ENCODE results near the gene SFTPB. TPM values are rescaled to one million over a fixed set of nuclear protein-coding genes. Genes with fewer than 3 reads are reported as not detected.

The SFTPB gene
- total RNA-seq, 1 donor from 2014 or later, result not detected

DNA sequence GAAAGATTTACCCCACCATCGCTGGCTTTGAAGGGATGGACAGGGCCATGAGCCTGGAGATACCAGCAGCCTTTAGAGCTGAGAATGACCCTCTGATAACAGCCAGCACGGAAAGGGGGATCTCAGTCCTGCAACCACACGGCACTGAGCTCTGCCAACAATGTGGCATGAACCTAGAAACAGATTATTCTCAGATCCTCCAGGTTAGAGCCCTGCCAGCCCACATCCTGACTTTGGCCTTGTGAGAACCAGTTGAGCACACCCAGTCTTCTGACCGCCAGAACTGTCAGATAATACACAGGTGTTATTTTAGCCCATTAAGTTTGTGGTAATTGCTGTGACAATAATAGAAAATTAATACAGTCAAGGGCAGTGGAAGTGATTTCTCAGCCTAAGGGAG is 16.8 kb upstream of the SFTPB start:
- H3K4me3 Mint-ChIP-seq (ENCODE audit: unreplicated experiment), result no peak overlapping the region
- H3K4me1 Mint-ChIP-seq (ENCODE audit: low read depth, unreplicated experiment), result no peaks in the 10 kb centered on the region
- peaks cover 5% of the 10 kb centered on the region for H3K9me3 Mint-ChIP-seq (ENCODE audit: unreplicated experiment)
- H3K36me3 Mint-ChIP-seq (ENCODE audit: unreplicated experiment), result no peaks in the 10 kb centered on the region
- no peak for DNase-seq
- H3K27me3 Mint-ChIP-seq (ENCODE audit: unreplicated experiment), result no peaks in the 10 kb centered on the region
- H3K27ac Mint-ChIP-seq (ENCODE audit: unreplicated experiment), result no peak overlapping the region
- TF ChIP-seq, protein P1, sequence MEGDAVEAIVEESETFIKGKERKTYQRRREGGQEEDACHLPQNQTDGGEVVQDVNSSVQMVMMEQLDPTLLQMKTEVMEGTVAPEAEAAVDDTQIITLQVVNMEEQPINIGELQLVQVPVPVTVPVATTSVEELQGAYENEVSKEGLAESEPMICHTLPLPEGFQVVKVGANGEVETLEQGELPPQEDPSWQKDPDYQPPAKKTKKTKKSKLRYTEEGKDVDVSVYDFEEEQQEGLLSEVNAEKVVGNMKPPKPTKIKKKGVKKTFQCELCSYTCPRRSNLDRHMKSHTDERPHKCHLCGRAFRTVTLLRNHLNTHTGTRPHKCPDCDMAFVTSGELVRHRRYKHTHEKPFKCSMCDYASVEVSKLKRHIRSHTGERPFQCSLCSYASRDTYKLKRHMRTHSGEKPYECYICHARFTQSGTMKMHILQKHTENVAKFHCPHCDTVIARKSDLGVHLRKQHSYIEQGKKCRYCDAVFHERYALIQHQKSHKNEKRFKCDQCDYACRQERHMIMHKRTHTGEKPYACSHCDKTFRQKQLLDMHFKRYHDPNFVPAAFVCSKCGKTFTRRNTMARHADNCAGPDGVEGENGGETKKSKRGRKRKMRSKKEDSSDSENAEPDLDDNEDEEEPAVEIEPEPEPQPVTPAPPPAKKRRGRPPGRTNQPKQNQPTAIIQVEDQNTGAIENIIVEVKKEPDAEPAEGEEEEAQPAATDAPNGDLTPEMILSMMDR (IDR thresholded peaks at IDR 0.05; ENCODE audit: partially characterized antibody, unreplicated experiment), result no peak

DNA sequence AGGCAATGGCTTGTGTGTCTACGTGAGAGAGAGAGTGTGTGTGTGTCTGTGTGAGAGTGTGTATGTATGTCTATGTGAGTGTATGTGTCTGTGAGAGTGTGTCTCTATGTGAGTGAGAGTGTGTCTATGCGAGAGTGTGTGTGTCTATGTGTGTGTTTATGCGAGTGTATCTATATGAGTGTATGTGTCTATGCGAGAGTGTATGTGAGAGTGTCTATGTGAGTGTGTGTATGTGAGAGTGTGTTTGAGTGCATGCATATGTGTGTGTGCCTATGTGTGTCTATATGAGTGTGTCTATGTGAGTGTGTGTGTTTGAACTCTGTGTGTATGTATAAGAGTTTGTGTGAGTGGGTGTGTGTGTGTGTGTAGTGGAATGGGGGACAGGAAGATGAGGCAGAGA is 16.4 kb upstream of the SFTPB start:
- TF ChIP-seq, protein P1 (IDR thresholded peaks at IDR 0.05; ENCODE audit: partially characterized antibody, unreplicated experiment), result no peak
- H3K27ac Mint-ChIP-seq (ENCODE audit: unreplicated experiment), result no peak overlapping the region
- H3K36me3 Mint-ChIP-seq (ENCODE audit: unreplicated experiment), result no peaks in the 10 kb centered on the region
- H3K9me3 Mint-ChIP-seq (ENCODE audit: unreplicated experiment), result peaks cover 5% of the 10 kb centered on the region
- no peak overlapping the region for H3K4me3 Mint-ChIP-seq (ENCODE audit: unreplicated experiment)
- no peak for DNase-seq
- H3K4me1 Mint-ChIP-seq (ENCODE audit: low read depth, unreplicated experiment), result no peaks in the 10 kb centered on the region
- H3K27me3 Mint-ChIP-seq (ENCODE audit: unreplicated experiment), result no peaks in the 10 kb centered on the region

DNA sequence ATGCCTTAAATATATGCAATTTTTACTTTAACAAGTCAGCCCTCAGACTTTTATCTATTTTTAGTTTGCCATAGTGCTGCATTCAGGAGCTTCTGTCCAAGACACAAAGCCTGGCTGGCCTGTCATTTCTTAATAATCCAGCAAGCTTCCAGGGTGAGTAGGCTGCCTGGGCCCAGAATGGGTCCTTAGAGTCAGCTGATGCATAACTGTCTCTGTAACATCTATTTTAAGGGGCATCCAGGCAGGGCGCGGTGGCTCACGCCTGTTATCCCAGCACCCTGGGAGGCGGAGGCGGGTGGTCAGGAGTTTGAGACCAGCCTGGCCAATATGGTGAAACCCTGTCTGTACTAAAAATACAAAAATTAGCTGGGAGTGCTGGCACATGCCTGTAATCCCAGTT is 14.4 kb upstream of the SFTPB start:
- H3K27ac Mint-ChIP-seq (ENCODE audit: unreplicated experiment), result no peak overlapping the region
- TF ChIP-seq, protein P1 (IDR thresholded peaks at IDR 0.05; ENCODE audit: partially characterized antibody, unreplicated experiment), result no peak
- H3K27me3 Mint-ChIP-seq (ENCODE audit: unreplicated experiment), result no peaks in the 10 kb centered on the region
- no peaks in the 10 kb centered on the region for H3K4me1 Mint-ChIP-seq (ENCODE audit: low read depth, unreplicated experiment)
- H3K9me3 Mint-ChIP-seq (ENCODE audit: unreplicated experiment), result peaks cover 5% of the 10 kb centered on the region
- no peak for DNase-seq
- H3K4me3 Mint-ChIP-seq (ENCODE audit: unreplicated experiment), result no peak overlapping the region
- no peaks in the 10 kb centered on the region for H3K36me3 Mint-ChIP-seq (ENCODE audit: unreplicated experiment)

DNA sequence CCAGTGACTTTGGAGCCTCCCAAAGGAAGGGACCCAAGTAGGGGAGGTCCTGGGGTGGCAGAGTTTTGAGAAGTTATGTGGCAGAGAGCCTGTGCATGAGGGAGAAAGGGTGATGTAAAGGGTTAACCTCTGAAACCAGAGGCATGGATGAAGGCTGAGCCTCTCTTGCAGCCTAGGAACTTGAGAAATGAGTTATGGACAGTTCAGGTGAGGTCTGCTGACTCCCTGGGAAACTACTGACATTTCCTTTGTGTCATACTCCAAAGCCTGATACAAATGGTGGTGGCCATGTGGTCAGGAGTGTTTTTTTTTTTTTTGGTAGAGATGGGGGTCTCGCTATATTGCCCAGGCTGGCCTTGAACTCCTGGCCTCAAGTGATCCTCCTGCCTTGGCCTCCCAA is 13.8 kb upstream of the SFTPB start:
- Mint-ChIP-seq H3K4me3 (ENCODE audit: unreplicated experiment) (no peak overlapping the region), H3K27me3 (ENCODE audit: unreplicated experiment) (no peaks in the 10 kb centered on the region), H3K4me1 (ENCODE audit: low read depth, unreplicated experiment) (no peaks in the 10 kb centered on the region), H3K27ac (ENCODE audit: unreplicated experiment) (no peak overlapping the region), H3K9me3 (ENCODE audit: unreplicated experiment) (peaks cover 5% of the 10 kb centered on the region), H3K36me3 (ENCODE audit: unreplicated experiment) (no peaks in the 10 kb centered on the region)
- TF ChIP-seq, protein P1 (IDR thresholded peaks at IDR 0.05; ENCODE audit: partially characterized antibody, unreplicated experiment), result no peak
- DNase-seq, result no peak

DNA sequence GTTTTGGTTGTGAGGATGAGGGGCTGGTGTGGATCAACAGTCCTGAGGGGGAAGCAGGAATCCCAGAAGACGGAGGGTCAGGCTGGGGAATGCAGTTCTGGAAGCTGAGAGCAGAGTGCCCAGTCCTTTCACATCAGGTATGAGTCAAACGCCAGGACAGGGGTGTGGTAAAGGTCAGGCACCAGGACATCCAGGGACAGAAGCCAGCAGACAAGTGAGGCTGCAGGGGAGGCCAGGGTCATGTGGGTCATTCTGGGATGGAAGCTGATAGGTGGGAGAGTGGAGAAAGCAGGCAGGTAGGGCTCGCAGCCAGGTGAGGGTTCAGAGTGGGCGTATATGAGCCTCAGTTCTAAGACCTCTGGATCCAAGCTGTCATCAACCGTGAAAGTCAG is 13.4 kb upstream of the SFTPB start:
- TF ChIP-seq, protein P1 (IDR thresholded peaks at IDR 0.05; ENCODE audit: partially characterized antibody, unreplicated experiment), result no peak
- Mint-ChIP-seq H3K27ac (ENCODE audit: unreplicated experiment) (no peak overlapping the region), H3K27me3 (ENCODE audit: unreplicated experiment) (peaks cover 4% of the 10 kb centered on the region), H3K36me3 (ENCODE audit: unreplicated experiment) (no peaks in the 10 kb centered on the region), H3K4me1 (ENCODE audit: low read depth, unreplicated experiment) (no peaks in the 10 kb centered on the region), H3K4me3 (ENCODE audit: unreplicated experiment) (no peak overlapping the region), H3K9me3 (ENCODE audit: unreplicated experiment) (peaks cover 8% of the 10 kb centered on the region)
- no peak for DNase-seq

Data from glutamatergic neuron (in vitro differentiated cells).